Liver (tissue), 9 donors: ENCODE data around the gene IL1RAPL1. TPM values are rescaled to one million over a fixed set of nuclear protein-coding genes. Genes with fewer than 3 reads are reported as not detected.

Experiments used
- DNase-seq: peaks from one replicate; pipeline ENCODE4 v3.0.0-alpha.2; 2017; ENCODE audit warnings: low spot score
- H3K27ac ChIP-seq, 2 donors: one replicate each; pipeline ENCODE4 v1.7.0; 2013; ENCODE audit warnings: inconsistent platforms in 2 of 2, low read length in 2 of 2, control low read depth in 1 of 2, low read depth in 1 of 2, mild to moderate bottlenecking in 1 of 2
- H3K27me3 ChIP-seq, 4 donors: one replicate each; pipeline versions ENCODE4 v1.6.1 to v1.7.0; 2013; ENCODE audit warnings: low read length in 3 of 4, inconsistent platforms in 1 of 4, mild to moderate bottlenecking in 1 of 4, moderate library complexity in 1 of 4; ENCODE audit not compliant: control insufficient read depth in 4 of 4, insufficient read depth in 4 of 4
- H3K36me3 ChIP-seq, 4 donors: one replicate each; pipeline versions ENCODE4 v1.6.1 to v1.7.0; 2013; ENCODE audit warnings: low read length in 3 of 4, mild to moderate bottlenecking in 3 of 4, low read depth in 1 of 4, moderate library complexity in 1 of 4; ENCODE audit not compliant: control insufficient read depth in 4 of 4, insufficient read depth in 3 of 4
- H3K4me1 ChIP-seq, 4 donors: one replicate each; pipeline versions ENCODE4 v1.6.1 to v1.7.0; 2013; ENCODE audit warnings: low read length in 3 of 4, mild to moderate bottlenecking in 3 of 4, moderate library complexity in 1 of 4; ENCODE audit not compliant: control insufficient read depth in 4 of 4, insufficient read depth in 4 of 4
- H3K4me3 ChIP-seq, 3 donors: one replicate each; pipeline versions ENCODE4 v1.6.1 to v1.7.0; 2013; ENCODE audit warnings: low read length in 3 of 3, control low read depth in 1 of 3, low read depth in 1 of 3, mild to moderate bottlenecking in 1 of 3
- H3K9ac ChIP-seq, 2 donors: one replicate each; pipeline ENCODE4 v1.7.0; 2013; ENCODE audit warnings: low read length in 2 of 2, mild to moderate bottlenecking in 2 of 2, moderate library complexity in 2 of 2, control low read depth in 1 of 2, low read depth in 1 of 2
- H3K9me3 ChIP-seq, 4 donors: one replicate each; pipeline versions ENCODE4 v1.6.1 to v1.7.0; 2013; ENCODE audit warnings: low read length in 3 of 4; ENCODE audit not compliant: control insufficient read depth in 4 of 4
- ATF3 ChIP-seq: IDR thresholded peaks from 2 replicates; pipeline ENCODE4 v1.6.1; 2016; ENCODE audit warnings: antibody characterized with exemption
- EGR1 ChIP-seq, 2 donors: IDR thresholded peaks; 2 replicates each; pipeline ENCODE4 v1.6.1; 2016 to 2018; ENCODE audit warnings: antibody characterized with exemption in 2 of 2, low read depth in 2 of 2
- FOXA2 ChIP-seq: IDR thresholded peaks from 2 replicates; pipeline ENCODE4 v1.6.1; 2016; ENCODE audit warnings: antibody characterized with exemption
- GABPA ChIP-seq, 2 donors: IDR thresholded peaks in 1 of 2; conservative IDR thresholded peaks in 1 of 2; 2 replicates each; pipeline ENCODE4 v1.6.1; 2016; ENCODE audit warnings: antibody characterized with exemption in 2 of 2, mild to moderate bottlenecking in 1 of 2, moderate library complexity in 1 of 2
- JUND ChIP-seq, 2 donors: IDR thresholded peaks; 2 replicates each; pipeline ENCODE4 v1.6.1; 2016; ENCODE audit warnings: antibody characterized with exemption in 2 of 2
- MAX ChIP-seq: IDR thresholded peaks from 2 replicates; pipeline ENCODE4 v1.6.1; 2016; ENCODE audit warnings: antibody characterized with exemption
- NR2F2 ChIP-seq: IDR thresholded peaks from 2 replicates; pipeline ENCODE4 v1.6.1; 2016; ENCODE audit warnings: antibody characterized with exemption
- REST ChIP-seq: IDR thresholded peaks from 2 replicates; pipeline ENCODE4 v1.6.1; 2016; ENCODE audit warnings: antibody characterized with exemption, mild to moderate bottlenecking
- RXRA ChIP-seq, 2 donors: IDR thresholded peaks; 2 replicates each; pipeline ENCODE4 v1.6.1; 2017 to 2018; ENCODE audit warnings: antibody characterized with exemption in 2 of 2, mild to moderate bottlenecking in 1 of 2
- SP1 ChIP-seq: IDR thresholded peaks from 2 replicates; pipeline ENCODE4 v1.6.1; 2018; ENCODE audit warnings: antibody characterized with exemption, mild to moderate bottlenecking
- TAF1 ChIP-seq: conservative IDR thresholded peaks from 2 replicates; pipeline ENCODE4 v1.6.1; 2016; ENCODE audit warnings: antibody characterized with exemption, mild to moderate bottlenecking
- YY1 ChIP-seq: IDR thresholded peaks from 2 replicates; pipeline ENCODE4 v1.6.1; 2016; ENCODE audit warnings: antibody characterized with exemption, mild to moderate bottlenecking
- WGBS: extraction: QIAGEN DNeasy Blood & Tissue Kit; methylation state at CpG from one replicate; pipeline ENCODE4 v1.1.7; 2013; 5-methylcytosine and 5-hydroxymethylcytosine counted together
- polyA plus RNA-seq, 2 donors: library from polyadenylated mRNA; stranded (reverse) in 1 of 2; unstranded in 1 of 2; fragments of 200-250 nt in 1 of 2; fragments of >200 nt in 1 of 2; fragmentation: Nextera tagmentation in 1 of 2; extraction: Ambion mirVana in 1 of 2; gene quantifications; one replicate each; pipeline versions ENCODE4 v1.2.1 to v1.2.3, GENCODE V29; 2013 to 2015
- total RNA-seq, 2 donors: library from RNA; depleted of rRNA; stranded (reverse); fragments of >200 nt; gene quantifications; one replicate each; pipeline ENCODE4 v1.2.3, GENCODE V29; 2014
- donor health status: healthy.
- donor health status: healthy.
- donor health status: healthy.
- donor health status: healthy.
- donor health status: healthy.

IL1RAPL1 gene
- total and polyA plus RNA-seq, 4 donors, result 0.08 to 0.33 TPM; not detected in 2

GRCh38 chrX:28591542-28591941 lies 4.3 kb downstream of the IL1RAPL1 start:
- 75% methylated on average over 7 of the region's 7 CpGs for WGBS
- Histone ChIP-seq H3K9ac (no peak overlapping the region), H3K36me3 (no peaks in the 10 kb centered on the region), H3K9me3 (no peaks in the 10 kb centered on the region), H3K4me3 (no peak overlapping the region), H3K27ac (no peak overlapping the region), H3K27me3 (peaks cover 0 to 3% (median 0%) of the 10 kb centered on the region in 4 donors), H3K4me1 (peaks cover 0 to 3% (median 0%) of the 10 kb centered on the region in 4 donors)
- no peak for DNase-seq
- TF ChIP-seq GABPA (IDR thresholded peaks at IDR 0.05 in 1 of 2, conservative IDR thresholded peaks at IDR 0.05 in 1 of 2) (no peak), SP1 (no peak), REST (no peak)

GRCh38 chrX:28595346-28595745 lies 8.1 kb downstream of the IL1RAPL1 start:
- 82% methylated on average over 3 of the region's 3 CpGs for WGBS
- no peak for TF ChIP-seq EGR1 (IDR thresholded peaks at IDR 0.05; ENCODE audit: low read depth in 2 of 2)
- TF ChIP-seq MAX, result no peak
- no peak for TF ChIP-seq RXRA (IDR thresholded peaks at IDR 0.05)
- no peak for TF ChIP-seq REST
- no peak for TF ChIP-seq JUND (IDR thresholded peaks at IDR 0.05)
- no peak for TF ChIP-seq NR2F2
- TF ChIP-seq ATF3, result no peak
- no peak overlapping the region for H3K27ac ChIP-seq
- no peaks in the 10 kb centered on the region for H3K9me3 ChIP-seq
- H3K36me3 ChIP-seq, result no peaks in the 10 kb centered on the region
- no peak overlapping the region for H3K9ac ChIP-seq
- no peaks in the 10 kb centered on the region for H3K4me1 ChIP-seq
- H3K27me3 ChIP-seq, result peaks cover 0 to 3% (median 0%) of the 10 kb centered on the region in 4 donors
- no peak for DNase-seq
- no peak overlapping the region for H3K4me3 ChIP-seq

GRCh38 chrX:28599957-28600356 lies 12.7 kb downstream of the IL1RAPL1 start:
- WGBS, result 83% methylated on average over 6 of the region's 6 CpGs

More at GRCh38 chrX:28599957-28600356, 12.7 kb downstream of the IL1RAPL1 start:
- H3K4me1 ChIP-seq, result no peaks in the 10 kb centered on the region
- no peak overlapping the region for H3K4me3 ChIP-seq
- H3K9me3 ChIP-seq, result no peaks in the 10 kb centered on the region
- DNase-seq, result no peak
- no peak overlapping the region for H3K9ac ChIP-seq
- TF ChIP-seq JUND (IDR thresholded peaks at IDR 0.05) (no peak), GABPA (IDR thresholded peaks at IDR 0.05 in 1 of 2, conservative IDR thresholded peaks at IDR 0.05 in 1 of 2) (no peak), YY1 (no peak), FOXA2 (no peak), TAF1 (no peak), ATF3 (no peak)
- no peaks in the 10 kb centered on the region for H3K27me3 ChIP-seq
- H3K27ac ChIP-seq, result no peak overlapping the region
- H3K36me3 ChIP-seq, result no peaks in the 10 kb centered on the region
